HepG2 (cell line): Measurements from ENCODE around the gene GSTA1. TPM values are rescaled to one million over a fixed set of nuclear protein-coding genes. Genes with fewer than 3 reads are reported as not detected.

Experiments used
- ATAC-seq: fragments of 200-7000 bp; cut with Tn5 transposase; 3 replicates; pipeline ENCODE4 v1.9.1; 2020; ENCODE audit warnings: mild to moderate bottlenecking, moderate library complexity
- BruUV-seq: library from RNA; stranded (reverse); fragments of 400-500 nt; replicated peaks from 2 replicates; lab custom pipeline; 2021; lab: Mats Ljungman, UMichigan
- CTCF ChIA-PET: fragments of 300-600 bp; formaldehyde crosslinking; extraction: SDS; loops from one replicate; lab custom pipeline; 2021; ENCODE audit warnings: low total read pairs, inconsistent platforms, low intra/inter-chr PET ratio; lab: Yijun Ruan, JAX
- POLR2A ChIA-PET: fragments of 350-600 bp; sonication (Branson Sonifier 250); formaldehyde crosslinking; loops from one replicate; lab custom pipeline; 2020; ENCODE audit warnings: antibody characterized with exemption, inconsistent platforms; lab: Yijun Ruan, JAX
- DNase-seq: peaks from one replicate; pipeline ENCODE4 v3.0.0-alpha.2; 2015; ENCODE audit warnings: low spot score
- FAIRE-seq: peaks from 3 replicates; lab custom pipeline; 2011; peaks lifted over from hg19 to GRCh38; lab: Jason Lieb, UNC
- H2AFZ ChIP-seq: one replicate; pipeline ENCODE4 v1.6.1; 2011; ENCODE audit warnings: low read length, inconsistent platforms
- H3K27ac ChIP-seq: fragments of 300-600 bp; 3 replicates; pipeline ENCODE4 v1.8.0; 2011; ENCODE audit warnings: mixed run types, mild to moderate bottlenecking, mixed read lengths, low read length, inconsistent platforms; ENCODE audit not compliant: insufficient read depth; ENCODE audit errors: extremely low read length
- H3K27me3 ChIP-seq, 2 experiments: fragments of 200-600 bp in 1 of 2; 2 replicates in 1 of 2; 3 replicates in 1 of 2; pipeline versions ENCODE4 v1.6.0 to v1.8.0; 2011; ENCODE audit warnings: low read length in 2 of 2, mild to moderate bottlenecking in 2 of 2, moderate library complexity in 2 of 2, inconsistent platforms in 1 of 2; ENCODE audit not compliant: insufficient read depth in 2 of 2, control insufficient read depth in 1 of 2
- H3K36me3 ChIP-seq, 2 experiments: fragments of 200-600 bp in 1 of 2; replicated peaks in 1 of 2; 2 replicates in 1 of 2; 3 replicates in 1 of 2; pipeline versions ENCODE4 v1.5.1 to v1.8.0; 2011; ENCODE audit warnings: low read length in 2 of 2, inconsistent platforms in 1 of 2; ENCODE audit not compliant: insufficient read depth in 2 of 2, control insufficient read depth in 1 of 2
- H3K4me1 ChIP-seq: 2 replicates; pipeline ENCODE4 v1.5.1; 2012; ENCODE audit warnings: low read length, inconsistent platforms; ENCODE audit not compliant: insufficient read depth
- H3K4me2 ChIP-seq: 2 replicates; pipeline ENCODE4 v1.6.0; 2011; ENCODE audit warnings: low read depth, low read length, inconsistent platforms
- H3K4me3 ChIP-seq, 3 experiments: fragments of 200-600 bp in 1 of 3; sonication (generic), shearing (Covaris generic) in 1 of 3; replicated peaks in 1 of 3; 2 replicates each; pipeline ENCODE4 v1.5.1; 2011 to 2016; ENCODE audit warnings: low read length in 3 of 3, inconsistent platforms in 2 of 3, low read depth in 2 of 3, mild to moderate bottlenecking in 2 of 3, control low read depth in 1 of 3, mixed read lengths in 1 of 3; ENCODE audit not compliant: insufficient read depth in 1 of 3
- H3K79me2 ChIP-seq: one replicate; pipeline ENCODE4 v1.6.1; 2011; ENCODE audit warnings: low read length, inconsistent platforms; ENCODE audit not compliant: insufficient read depth
- H3K9ac ChIP-seq: 2 replicates; pipeline ENCODE4 v1.6.0; 2011; ENCODE audit warnings: mild to moderate bottlenecking, low read depth, low read length, inconsistent platforms; ENCODE audit not compliant: insufficient read depth
- H3K9me3 ChIP-seq: 2 replicates; pipeline ENCODE4 v1.5.1; 2012; ENCODE audit warnings: mild to moderate bottlenecking, low read length
- H4K20me1 ChIP-seq: 2 replicates; pipeline ENCODE4 v1.6.0; 2011; ENCODE audit warnings: inconsistent platforms, mild to moderate bottlenecking, low read length, moderate library complexity; ENCODE audit not compliant: insufficient read depth
- CENPBD1 ChIP-seq: sonication (generic); formaldehyde crosslinking; IDR thresholded peaks from 2 replicates; pipeline ENCODE4 v1.8.0; 2022; ENCODE audit warnings: missing genetic modification reagents, low read depth, mild to moderate bottlenecking, borderline replicate concordance
- E2F5 ChIP-seq: sonication (generic); formaldehyde crosslinking; conservative IDR thresholded peaks from 2 replicates; pipeline ENCODE4 v1.4.0; 2020; ENCODE audit warnings: missing genetic modification reagents
- FOXA3 ChIP-seq: IDR thresholded peaks from 2 replicates; pipeline ENCODE4 v1.6.1; 2016; ENCODE audit warnings: missing genetic modification reagents, missing compliant biosample characterization
- HNRNPL ChIP-seq: fragments of 200-400 bp; formaldehyde crosslinking; IDR thresholded peaks from 2 replicates; pipeline ENCODE4 v1.6.1; 2017; ENCODE audit warnings: mild to moderate bottlenecking, low read depth, low read length
- ISL2 ChIP-seq: sonication (generic); formaldehyde crosslinking; IDR thresholded peaks from 2 replicates; pipeline ENCODE4 v1.5.0; 2020; ENCODE audit warnings: missing genetic modification reagents
- MXD4 ChIP-seq: IDR thresholded peaks from 2 replicates; pipeline ENCODE4 v1.6.1; 2016; ENCODE audit warnings: mild to moderate bottlenecking, missing biosample characterization, missing genetic modification reagents
- NFE2L2 ChIP-seq: fragments of 150-350 bp; IDR thresholded peaks from 2 replicates; pipeline ENCODE4 v1.6.1; 2014; ENCODE audit warnings: low read length
- NFKBIZ ChIP-seq: IDR thresholded peaks from 2 replicates; pipeline ENCODE4 v1.6.1; 2018; ENCODE audit warnings: missing genetic modification reagents, missing compliant biosample characterization
- NR2C2 ChIP-seq: sonication (generic); formaldehyde crosslinking; IDR thresholded peaks from 2 replicates; pipeline ENCODE4 v1.4.0; 2020; ENCODE audit warnings: missing genetic modification reagents, mild to moderate bottlenecking, moderate library complexity, borderline replicate concordance
- NR2F2 ChIP-seq: IDR thresholded peaks from 2 replicates; pipeline ENCODE4 v1.6.1; 2012; ENCODE audit warnings: low read depth, inconsistent platforms, borderline replicate concordance
- PAX8 ChIP-seq: sonication (generic); formaldehyde crosslinking; IDR thresholded peaks from 2 replicates; pipeline ENCODE4 v1.8.0; 2022; ENCODE audit warnings: mild to moderate bottlenecking, missing genetic modification reagents, borderline replicate concordance
- SKI ChIP-seq: fragments of 450-650 bp; IDR thresholded peaks from one replicate; pipeline ENCODE4 v1.6.1; 2018; ENCODE audit warnings: mild to moderate bottlenecking; ENCODE audit not compliant: partially characterized antibody
- SP140L ChIP-seq: sonication (generic); formaldehyde crosslinking; IDR thresholded peaks from 2 replicates; pipeline ENCODE4 v1.4.0; 2020; ENCODE audit warnings: missing genetic modification reagents, borderline replicate concordance
- STAG1 ChIP-seq: sonication (generic); formaldehyde crosslinking; IDR thresholded peaks from 2 replicates; pipeline ENCODE4 v1.4.0; 2020; ENCODE audit warnings: missing genetic modification reagents
- TARDBP ChIP-seq: sonication (generic); formaldehyde crosslinking; IDR thresholded peaks from 2 replicates; pipeline ENCODE4 v1.8.0; 2022; ENCODE audit warnings: mild to moderate bottlenecking, missing genetic modification reagents
- ZMYM3 ChIP-seq: sonication (generic); formaldehyde crosslinking; IDR thresholded peaks from 2 replicates; pipeline ENCODE4 v1.5.1; 2020; ENCODE audit warnings: mild to moderate bottlenecking, missing genetic modification reagents
- ZNF260 ChIP-seq: sonication (generic); formaldehyde crosslinking; IDR thresholded peaks from 2 replicates; pipeline ENCODE4 v1.4.0; 2020; ENCODE audit warnings: missing genetic modification reagents, low read depth, mild to moderate bottlenecking, borderline replicate concordance
- ZNF451 ChIP-seq: sonication (generic); formaldehyde crosslinking; IDR thresholded peaks from 2 replicates; pipeline ENCODE4 v1.5.0; 2020; ENCODE audit warnings: mild to moderate bottlenecking, missing genetic modification reagents
- ZNF552 ChIP-seq: sonication (generic); formaldehyde crosslinking; IDR thresholded peaks from 2 replicates; pipeline ENCODE4 v1.9.0; 2022; ENCODE audit warnings: missing genetic modification reagents, mild to moderate bottlenecking, borderline replicate concordance
- ZNF614 ChIP-seq: IDR thresholded peaks from 2 replicates; pipeline ENCODE4 v1.6.1; 2018; ENCODE audit warnings: missing biosample characterization, missing genetic modification reagents, inconsistent platforms, borderline replicate concordance
- ZNF670 ChIP-seq: sonication (generic); formaldehyde crosslinking; IDR thresholded peaks from 2 replicates; pipeline ENCODE4 v1.8.0; 2022; ENCODE audit warnings: mild to moderate bottlenecking, missing genetic modification reagents, borderline replicate concordance
- ZNF879 ChIP-seq: sonication (generic); formaldehyde crosslinking; IDR thresholded peaks from 2 replicates; pipeline ENCODE4 v1.8.1; 2023; ENCODE audit warnings: missing genetic modification reagents
- WGBS: methylation state at CpG from one replicate; pipeline ENCODE4 v1.1.6; 2017; ENCODE audit warnings: low lambda C conversion rate; 5-methylcytosine and 5-hydroxymethylcytosine counted together
- in situ Hi-C: cut with HindIII; loops from 2 replicates; pipeline ENCODE4 v1.10.0; 2017; ENCODE audit warnings: low pct_unique_long_range_greater_than_20kb; ENCODE audit not compliant: extremely low pct_ligation_motif_present
- intact Hi-C: fragments of 100-400 bp; cut with micrococcal nuclease; formaldehyde crosslinking; loops from one replicate; pipeline ENCODE4 v1.10.0; 2022; ENCODE audit not compliant: unreplicated experiment
- polyA plus RNA-seq, 8 experiments: library from polyadenylated mRNA; depleted of rRNA in 3 of 8; stranded (reverse) in 7 of 8; unstranded in 1 of 8; fragments of >200 nt; fragmentation: Illumina TruSeq in 4 of 8; extraction: Trizol in 4 of 8; gene quantifications; 2 replicates each; pipeline versions ENCODE4 v1.2.1 to v1.2.3, GENCODE V29; 2011 to 2016; ENCODE audit warnings: low read depth in 4 of 8, missing spikeins in 1 of 8, mixed read lengths in 1 of 8; ENCODE audit not compliant: insufficient read depth in 1 of 8
- total RNA-seq, 5 experiments: library from RNA; depleted of rRNA; stranded (reverse); fragments of >200 nt; fragmentation: Illumina TruSeq; extraction: Trizol; gene quantifications; 2 replicates each; pipeline ENCODE4 v1.2.3, GENCODE V29; 2016; ENCODE audit warnings: low read depth in 1 of 5

Gene GSTA1
- total and polyA plus RNA-seq, 2 of the 13 experiments (the other 11 are each of a cell fraction or from before 2014, with no cell fraction given), result 6.2 to 282 TPM

- Histone ChIP-seq H3K27ac (peak overlapping the region; percentile 61), H3K27me3 (no peaks in the 10 kb centered on the region), H3K4me2 (peak overlapping the region; percentile 9; the same call in 1 of the 2 replicates), H3K36me3 (no peaks in the 10 kb centered on the region), H4K20me1 (no peaks in the 10 kb centered on the region), H3K79me2 (no peaks in the 10 kb centered on the region), H3K9me3 (no peaks in the 10 kb centered on the region), H3K4me3 (no peak overlapping the region), H3K4me1 (peaks cover 42% of the 10 kb centered on the region), H2AFZ (no peak overlapping the region), H3K9ac (no peak overlapping the region)
- in situ Hi-C loops (no loop called here), intact Hi-C loops (no loop called here)
- ATAC-seq (peak; percentile 89), FAIRE-seq (no peak), DNase-seq (peak; percentile 44)
- ChIA-PET CTCF (no interaction called here), POLR2A (interaction anchor here (1.0 to 1.1 kb wide), 2 partner anchors 13 to 77 kb away, joined by 3 to 4 read pairs; no protein-coding TSS in a partner anchor)
- WGBS, result 25% methylated on average over 2 of the region's 2 CpGs
- no TSS peak for BruUV-seq
- TF ChIP-seq ZNF879 (CRISPR knock-in tag) (no peak), ZNF260 (CRISPR knock-in tag) (no peak), ZNF670 (CRISPR knock-in tag) (peak; percentile 41; the same call in 1 of the 2 replicates), TARDBP (CRISPR knock-in tag) (0 out of 2 replicates have a peak, but pooled peaks have one; percentile 44), SP140L (CRISPR knock-in tag) (no peak), CENPBD1 (CRISPR knock-in tag) (no peak), PAX8 (CRISPR knock-in tag) (no peak), NFKBIZ (CRISPR knock-in tag) (0 out of 2 replicates have a peak, but pooled peaks have one; percentile 28), FOXA3 (CRISPR knock-in tag) (peak; percentile 69; the same call in 1 of the 2 replicates), STAG1 (peak; percentile 14; the same call in 1 of the 2 replicates), SKI (no peak), ZNF451 (CRISPR knock-in tag) (no peak), ZNF552 (CRISPR knock-in tag) (no peak), MXD4 (no peak), HNRNPL (no peak), NFE2L2 (no peak), ZNF614 (no peak), ZMYM3 (0 out of 2 replicates have a peak, but pooled peaks have one; percentile 17), ISL2 (peak; percentile 95), E2F5 (CRISPR knock-in tag) (no peak), NR2C2 (CRISPR knock-in tag) (peak; percentile 61), NR2F2 (peak; percentile 67; the same call in 1 of the 2 replicates)
These were observed 2.3 kb downstream of the GSTA1 start for GRCh38 chr6:52801188-52801841.
